ENCODE data around the gene IL4. TPM values are rescaled to one million over a fixed set of nuclear protein-coding genes. Genes with fewer than 3 reads are reported as not detected.

IL4 gene
- total and polyA plus RNA-seq, 2 donors (not counting 3 experiments of a cell fraction or from before 2014, with no cell fraction given), result not detected

GRCh38 chr5:132661231-132662003 lies 12.4 kb upstream of the IL4 start:
- no peaks in the 10 kb centered on the region for H4K20me1 ChIP-seq (replicated peaks; ENCODE audit: control insufficient read depth, extremely low read depth, insufficient read depth, low read length)
- H3K4me2 ChIP-seq (ENCODE audit: insufficient read depth, low read length), result no peak overlapping the region
- no peaks in the 10 kb centered on the region for H3K79me2 ChIP-seq (ENCODE audit: control insufficient read depth, insufficient read depth, low read length)
- no peaks in the 10 kb centered on the region for H3K36me3 ChIP-seq (ENCODE audit: control insufficient read depth in 2 of 2, extremely low read depth in 1 of 2, insufficient read depth in 2 of 2, low read length in 2 of 2)
- H2AFZ ChIP-seq (ENCODE audit: low read depth, low read length), result no peak overlapping the region
- DNase-seq (ENCODE audit: low read depth, low spot score), result no peak
- intact Hi-C loops (cut with micrococcal nuclease), result no loop called here
- peaks cover under 1% of the 10 kb centered on the region for H3K4me1 ChIP-seq (ENCODE audit: control insufficient read depth, extremely low read depth, insufficient read depth, low read length)
- BruUV-seq (replicated peaks), result no TSS peak
- no peak overlapping the region for H3K27ac ChIP-seq (ENCODE audit: insufficient read depth, low read depth, low read length)
- H3K9me3 ChIP-seq (replicated peaks; ENCODE audit: control insufficient read depth, insufficient read depth, low read length), result no peaks in the 10 kb centered on the region
- FAIRE-seq, result no peak
- H3K27me3 ChIP-seq (ENCODE audit: control insufficient read depth in 2 of 2, insufficient read depth in 2 of 2, low read length in 2 of 2), result no peaks in the 10 kb centered on the region
- no peak overlapping the region for H3K4me3 ChIP-seq (replicated peaks in 1 of 3; ENCODE audit: insufficient read depth in 1 of 3, low read depth in 1 of 3, low read length in 3 of 3)
- no peaks in the 10 kb centered on the region for H3K9me1 ChIP-seq (replicated peaks; ENCODE audit: control insufficient read depth, extremely low read depth, insufficient read depth, low read length)
- H3K9ac ChIP-seq (replicated peaks; ENCODE audit: extremely low read depth, insufficient read depth, low read length), result no peak overlapping the region
- dilution Hi-C loops (cut with MboI; ENCODE audit: extremely low pct_ligation_motif_present, low sequenced_read_pairs), result no loop called here
- TF ChIP-seq POLR2AphosphoS5 (IDR thresholded peaks at IDR 0.05; ENCODE audit: insufficient read depth, low read depth, low read length) (no peak), JUN (IDR thresholded peaks at IDR 0.05; ENCODE audit: borderline replicate concordance, insufficient read depth, insufficient read length, low read depth) (no peak), EZH2 (IDR thresholded peaks at IDR 0.05; ENCODE audit: borderline replicate concordance, low read depth, low read length, severe bottlenecking) (no peak), MYC (IDR thresholded peaks at IDR 0.05; ENCODE audit: low read depth, low read length) (no peak)
- TF ChIP-seq, protein P1, sequence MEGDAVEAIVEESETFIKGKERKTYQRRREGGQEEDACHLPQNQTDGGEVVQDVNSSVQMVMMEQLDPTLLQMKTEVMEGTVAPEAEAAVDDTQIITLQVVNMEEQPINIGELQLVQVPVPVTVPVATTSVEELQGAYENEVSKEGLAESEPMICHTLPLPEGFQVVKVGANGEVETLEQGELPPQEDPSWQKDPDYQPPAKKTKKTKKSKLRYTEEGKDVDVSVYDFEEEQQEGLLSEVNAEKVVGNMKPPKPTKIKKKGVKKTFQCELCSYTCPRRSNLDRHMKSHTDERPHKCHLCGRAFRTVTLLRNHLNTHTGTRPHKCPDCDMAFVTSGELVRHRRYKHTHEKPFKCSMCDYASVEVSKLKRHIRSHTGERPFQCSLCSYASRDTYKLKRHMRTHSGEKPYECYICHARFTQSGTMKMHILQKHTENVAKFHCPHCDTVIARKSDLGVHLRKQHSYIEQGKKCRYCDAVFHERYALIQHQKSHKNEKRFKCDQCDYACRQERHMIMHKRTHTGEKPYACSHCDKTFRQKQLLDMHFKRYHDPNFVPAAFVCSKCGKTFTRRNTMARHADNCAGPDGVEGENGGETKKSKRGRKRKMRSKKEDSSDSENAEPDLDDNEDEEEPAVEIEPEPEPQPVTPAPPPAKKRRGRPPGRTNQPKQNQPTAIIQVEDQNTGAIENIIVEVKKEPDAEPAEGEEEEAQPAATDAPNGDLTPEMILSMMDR (IDR thresholded peaks at IDR 0.05; ENCODE audit: extremely low read depth in 1 of 2, insufficient read depth in 1 of 2, low read depth in 1 of 2, low read length in 2 of 2), result no peak
- ChIA-PET CTCF (interaction anchor here (1.5 kb wide), 1 partner anchor 159 kb away, joined by 8 read pairs; no protein-coding TSS in a partner anchor), POLR2A (no interaction called here)
